ENCODE measurements around the gene RIPOR3.
"Not testable (repeated sequence)": the region's sequence is repeated elsewhere in the genome, so short reads cannot be mapped to it uniquely, and the experiment has no call there.

DNA sequence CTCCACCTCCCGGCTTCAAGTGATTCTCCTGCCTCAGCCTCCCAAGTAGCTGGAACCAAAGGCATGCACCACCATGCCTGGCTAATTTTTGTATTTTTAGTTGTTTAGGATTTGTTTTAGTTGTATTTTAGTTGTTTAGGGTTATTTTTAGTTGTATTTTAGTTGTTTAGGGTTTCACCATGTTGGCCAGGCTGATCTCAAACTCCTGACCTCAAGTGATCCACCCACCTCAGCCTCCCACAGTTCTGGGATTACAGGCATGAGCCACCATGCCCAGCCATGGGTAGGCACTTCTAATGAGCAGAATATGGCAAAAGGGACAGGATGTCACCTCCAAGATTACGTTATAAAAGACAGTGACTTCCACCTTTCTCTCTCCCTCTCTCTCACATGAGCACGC, 20.3 kb downstream of the RIPOR3 start:
- TF ChIP-seq CTCF, POLR2A (IDR thresholded peaks at IDR 0.05): not testable (repeated sequence)
